SU-DHL-6 (cell line): ENCODE data around the gene FKBP1A.

Experiments
- H2AFZ ChIP-seq: fragments of 200-600 bp; sonication (generic); 2 replicates; pipeline ENCODE4 v1.6.1; 2014; ENCODE audit warnings: low read depth, mild to moderate bottlenecking, moderate library complexity, mixed read lengths, antibody characterized with exemption, low read length; ENCODE audit not compliant: severe bottlenecking
- H3F3A ChIP-seq: fragments of 200-600 bp; shearing (Covaris generic); 2 replicates; pipeline ENCODE4 v1.6.0; 2016; ENCODE audit warnings: antibody characterized with exemption, mild to moderate bottlenecking; ENCODE audit not compliant: insufficient read depth
- H3K27ac ChIP-seq: fragments of 200-600 bp; sonication (generic); 2 replicates; pipeline ENCODE4 v1.5.1; 2016; ENCODE audit warnings: low read depth, mild to moderate bottlenecking, low read length, moderate library complexity, mixed read lengths
- H3K27me3 ChIP-seq: fragments of 200-600 bp; sonication (generic), shearing (Covaris generic); 2 replicates; pipeline ENCODE4 v1.6.0; 2014; ENCODE audit warnings: mild to moderate bottlenecking, low read length
- H3K36me3 ChIP-seq: fragments of 200-600 bp; sonication (generic); 2 replicates; pipeline ENCODE4 v1.6.1; 2014; ENCODE audit warnings: mild to moderate bottlenecking, low read length, mixed read lengths
- H3K4me2 ChIP-seq: fragments of 300-600, 200-600 bp; shearing (Covaris generic), sonication (generic); 2 replicates; pipeline ENCODE4 v1.6.0; 2014; ENCODE audit warnings: low read length, low read depth, mild to moderate bottlenecking; ENCODE audit not compliant: poor library complexity, severe bottlenecking
- H3K4me3 ChIP-seq: fragments of 200-600 bp; sonication (generic); 2 replicates; pipeline ENCODE4 v1.5.1; 2014; ENCODE audit warnings: antibody characterized with exemption, low read length, mild to moderate bottlenecking, mixed read lengths; ENCODE audit not compliant: insufficient read depth, poor library complexity, severe bottlenecking
- H3K79me2 ChIP-seq: fragments of 200-600 bp; sonication (generic); 2 replicates; pipeline ENCODE4 v1.6.1; 2014; ENCODE audit warnings: mild to moderate bottlenecking, low read length, moderate library complexity; ENCODE audit not compliant: insufficient read depth
- H3K9ac ChIP-seq: fragments of 200-600 bp; sonication (generic); 2 replicates; pipeline ENCODE4 v1.7.0; 2014; ENCODE audit warnings: mild to moderate bottlenecking, low read length
- H3K9me2 ChIP-seq: fragments of 200-600 bp; sonication (generic); replicated peaks from 2 replicates; pipeline ENCODE4 v1.6.1; 2014; ENCODE audit warnings: low read length; ENCODE audit not compliant: insufficient read depth
- H3K9me3 ChIP-seq: fragments of 200-600 bp; sonication (generic); 2 replicates; pipeline ENCODE4 v1.6.1; 2014; ENCODE audit warnings: low read length, mixed read lengths; ENCODE audit not compliant: insufficient read depth
- H4K20me1 ChIP-seq: fragments of 200-600 bp; sonication (generic); 2 replicates; pipeline ENCODE4 v1.6.1; 2014; ENCODE audit warnings: low read depth, mild to moderate bottlenecking, antibody characterized with exemption, low read length, moderate library complexity, mixed read lengths
- EZH2phosphoT487 ChIP-seq: fragments of 200-600 bp; sonication (generic), shearing (Covaris generic); conservative IDR thresholded peaks from 2 replicates; pipeline ENCODE4 v1.6.1; 2018; ENCODE audit warnings: mild to moderate bottlenecking, antibody characterized with exemption, low read length, moderate library complexity, mixed read lengths
- TF ChIP-seq, protein P1 (sequence below): fragments of 200-600 bp; sonication (generic); IDR thresholded peaks from one replicate; pipeline ENCODE4 v1.5.1; 2017; ENCODE audit warnings: antibody characterized with exemption, mild to moderate bottlenecking, low read length, moderate library complexity; ENCODE audit not compliant: insufficient read depth, poor library complexity, severe bottlenecking

The FKBP1A gene

DNA sequence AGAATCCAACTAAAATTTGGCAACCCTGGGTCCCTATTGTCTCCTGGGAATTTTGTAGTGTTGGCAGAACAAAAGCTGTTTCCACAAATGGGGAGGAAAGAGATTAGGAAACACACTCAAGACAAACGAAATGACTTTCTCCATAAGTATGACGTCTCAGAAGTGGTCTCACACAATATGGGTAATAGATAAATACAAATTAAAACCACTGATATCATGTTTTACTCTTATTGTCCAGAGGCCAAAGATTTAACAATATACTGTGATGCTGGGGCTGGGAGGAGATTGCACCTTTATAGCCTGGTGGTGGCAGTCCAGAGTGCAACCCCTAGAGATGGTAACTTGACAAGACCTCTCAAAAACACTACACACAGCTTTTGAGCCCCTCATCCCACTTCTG, 18.6 kb downstream of the FKBP1A start:
- no peaks in the 10 kb centered on the region for H3F3A ChIP-seq
- no peaks in the 10 kb centered on the region for H3K9me2 ChIP-seq
- 0 out of 2 replicates have a peak, but pooled peaks cover 7% of the 10 kb centered on the region for H3K36me3 ChIP-seq
- H3K27me3 ChIP-seq = no peaks in the 10 kb centered on the region
- no peak overlapping the region for H3K4me2 ChIP-seq
- H3K79me2 ChIP-seq = peaks cover 46% of the 10 kb centered on the region
- H3K9me3 ChIP-seq = no peaks in the 10 kb centered on the region
- TF ChIP-seq EZH2phosphoT487 = no peak
- TF ChIP-seq, protein P1, sequence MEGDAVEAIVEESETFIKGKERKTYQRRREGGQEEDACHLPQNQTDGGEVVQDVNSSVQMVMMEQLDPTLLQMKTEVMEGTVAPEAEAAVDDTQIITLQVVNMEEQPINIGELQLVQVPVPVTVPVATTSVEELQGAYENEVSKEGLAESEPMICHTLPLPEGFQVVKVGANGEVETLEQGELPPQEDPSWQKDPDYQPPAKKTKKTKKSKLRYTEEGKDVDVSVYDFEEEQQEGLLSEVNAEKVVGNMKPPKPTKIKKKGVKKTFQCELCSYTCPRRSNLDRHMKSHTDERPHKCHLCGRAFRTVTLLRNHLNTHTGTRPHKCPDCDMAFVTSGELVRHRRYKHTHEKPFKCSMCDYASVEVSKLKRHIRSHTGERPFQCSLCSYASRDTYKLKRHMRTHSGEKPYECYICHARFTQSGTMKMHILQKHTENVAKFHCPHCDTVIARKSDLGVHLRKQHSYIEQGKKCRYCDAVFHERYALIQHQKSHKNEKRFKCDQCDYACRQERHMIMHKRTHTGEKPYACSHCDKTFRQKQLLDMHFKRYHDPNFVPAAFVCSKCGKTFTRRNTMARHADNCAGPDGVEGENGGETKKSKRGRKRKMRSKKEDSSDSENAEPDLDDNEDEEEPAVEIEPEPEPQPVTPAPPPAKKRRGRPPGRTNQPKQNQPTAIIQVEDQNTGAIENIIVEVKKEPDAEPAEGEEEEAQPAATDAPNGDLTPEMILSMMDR = no peak
- no peak overlapping the region for H3K27ac ChIP-seq
- no peak overlapping the region for H2AFZ ChIP-seq
- no peak overlapping the region for H3K4me3 ChIP-seq
- H4K20me1 ChIP-seq = peaks cover 16% of the 10 kb centered on the region; the same call in 1 of the 2 replicates
- H3K9ac ChIP-seq = no peak overlapping the region

DNA sequence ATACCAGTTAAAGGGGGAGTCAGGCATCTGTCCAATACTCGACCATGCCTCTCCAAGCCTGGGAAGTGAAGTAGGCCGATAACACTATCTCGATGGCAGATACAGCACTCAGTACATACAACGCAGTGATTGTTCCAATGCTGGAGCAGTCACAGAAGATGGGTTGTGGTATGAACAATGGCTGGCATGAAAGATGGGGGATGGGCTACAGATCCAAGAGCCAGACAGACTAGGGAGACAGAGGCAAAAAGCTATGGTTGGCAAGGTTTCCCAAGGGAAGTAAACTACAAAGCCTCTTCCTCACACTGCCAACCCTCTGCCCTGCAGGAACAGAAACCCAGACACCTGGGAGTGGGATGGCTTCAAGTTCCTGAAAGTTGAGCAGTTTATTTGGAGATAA, 19.2 kb downstream of the FKBP1A start:
- Histone ChIP-seq H3K27me3 (no peaks in the 10 kb centered on the region), H3K9ac (no peak overlapping the region), H3K36me3 (0 out of 2 replicates have a peak, but pooled peaks cover 7% of the 10 kb centered on the region), H3K4me2 (no peak overlapping the region), H3K4me3 (no peak overlapping the region), H2AFZ (no peak overlapping the region), H3K9me3 (no peaks in the 10 kb centered on the region), H3K79me2 (peaks cover 40% of the 10 kb centered on the region), H3K9me2 (no peaks in the 10 kb centered on the region), H4K20me1 (peaks cover 9% of the 10 kb centered on the region; the same call in 1 of the 2 replicates), H3F3A (no peaks in the 10 kb centered on the region), H3K27ac (no peak overlapping the region)
- TF ChIP-seq, protein P1 = no peak
- no peak for TF ChIP-seq EZH2phosphoT487

DNA sequence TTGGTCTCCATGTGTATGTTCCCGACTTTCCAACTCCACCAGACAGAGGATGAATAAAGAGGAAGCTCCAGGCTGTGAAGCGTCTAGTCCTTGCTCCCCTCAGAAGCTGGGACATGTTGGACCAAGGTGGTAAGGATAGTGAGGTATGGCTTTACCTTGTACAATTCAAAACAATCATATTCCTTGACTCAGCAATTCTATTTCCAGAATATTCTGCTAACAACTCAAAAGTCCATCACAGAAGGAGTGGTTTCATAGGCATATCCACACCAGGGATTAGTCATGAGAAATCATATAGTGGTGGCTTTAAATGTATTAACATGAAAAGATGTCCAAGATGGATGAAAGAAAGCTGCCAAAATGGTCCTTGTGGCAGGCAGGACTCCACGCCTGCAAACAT, 19.8 kb downstream of the FKBP1A start:
- 0 out of 2 replicates have a peak, but pooled peaks cover 7% of the 10 kb centered on the region for H3K36me3 ChIP-seq
- no peaks in the 10 kb centered on the region for H3K9me3 ChIP-seq
- no peaks in the 10 kb centered on the region for H3F3A ChIP-seq
- no peak overlapping the region for H3K27ac ChIP-seq
- no peak overlapping the region for H2AFZ ChIP-seq
- peaks cover 34% of the 10 kb centered on the region for H3K79me2 ChIP-seq
- no peak overlapping the region for H3K4me3 ChIP-seq
- no peak overlapping the region for H3K9ac ChIP-seq
- no peak overlapping the region for H3K4me2 ChIP-seq
- H3K27me3 ChIP-seq = no peaks in the 10 kb centered on the region
- TF ChIP-seq, protein P1 = no peak
- no peak for TF ChIP-seq EZH2phosphoT487
- no peaks in the 10 kb centered on the region for H3K9me2 ChIP-seq
- H4K20me1 ChIP-seq = peaks cover 7% of the 10 kb centered on the region; the same call in 1 of the 2 replicates
